Fibroblast of skin of left quadriceps (primary cell): ENCODE measurements around the gene TIGD3.

Source experiments
- DNase-seq, 2 experiments: peaks; one replicate each; pipeline ENCODE4 v3.0.0-alpha.2; 2013; ENCODE audit warnings: low read depth in 2 of 2

Gene TIGD3

DNA sequence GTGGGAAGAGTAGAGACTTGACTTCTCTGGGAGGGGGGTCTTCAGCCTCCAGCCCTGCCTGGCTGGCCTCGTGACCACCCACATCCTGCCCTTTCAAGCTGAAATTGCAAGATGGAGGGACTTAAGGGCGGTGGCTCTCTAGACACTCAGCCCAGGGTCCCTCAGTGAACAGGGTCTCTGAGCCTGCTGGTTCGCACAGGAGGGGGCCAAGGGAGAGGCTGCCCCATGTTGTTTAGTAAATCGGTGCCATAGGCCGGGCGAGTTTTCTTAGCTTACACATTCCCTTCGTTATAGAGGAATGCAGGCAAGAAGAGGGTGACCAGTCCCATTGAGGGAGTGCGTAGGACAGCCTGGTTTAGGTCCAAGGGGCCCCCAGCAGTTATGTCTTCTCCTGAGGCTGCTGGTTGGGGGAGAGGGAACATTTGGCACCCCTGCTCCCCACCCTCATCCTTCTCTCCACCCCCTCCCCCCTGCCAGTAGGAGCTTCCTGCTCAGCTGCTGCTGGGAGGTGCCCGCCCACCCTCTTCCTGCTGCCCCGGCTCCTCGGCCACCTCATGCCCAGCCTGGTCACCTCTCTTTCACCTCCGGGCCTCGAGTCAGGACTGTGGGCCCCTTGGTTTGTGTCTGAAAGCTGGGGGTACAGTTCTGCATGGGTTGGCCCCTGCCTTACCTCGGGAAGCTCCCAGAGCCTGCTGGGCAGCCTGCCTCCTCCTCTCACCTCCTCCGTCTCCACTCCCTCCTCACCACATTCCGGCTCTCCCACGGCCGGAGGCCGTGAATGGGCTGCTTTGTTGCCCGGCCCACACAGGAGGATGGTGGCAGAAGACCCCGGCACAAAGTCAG, 35.8 kb downstream of the TIGD3 start:
- DNase-seq = no peak

DNA sequence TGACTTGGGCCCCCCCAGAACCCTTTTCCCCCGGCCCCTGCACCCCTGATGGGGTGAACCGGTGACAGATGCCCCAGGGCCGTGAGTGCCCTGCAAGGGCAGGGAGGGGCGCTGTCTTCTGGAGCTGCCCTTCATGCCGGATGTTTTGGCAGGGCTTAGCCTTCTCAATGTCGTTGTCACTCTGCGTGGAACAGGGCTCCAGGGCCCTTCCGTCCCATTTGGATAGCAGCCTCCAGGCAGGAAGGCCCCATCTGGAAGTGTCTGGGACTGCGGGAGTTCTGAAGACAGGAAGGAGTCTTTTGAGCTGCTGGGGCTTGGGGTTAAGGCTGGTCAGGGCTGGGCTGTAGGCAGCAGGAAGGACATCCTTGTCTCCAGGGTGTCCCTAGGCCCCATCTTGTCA, 36.4 kb downstream of the TIGD3 start:
- DNase-seq = no peak

GRCh38 chr11:65392186-65392829, 37.8 kb downstream of the TIGD3 start:
- no peak for DNase-seq

DNA sequence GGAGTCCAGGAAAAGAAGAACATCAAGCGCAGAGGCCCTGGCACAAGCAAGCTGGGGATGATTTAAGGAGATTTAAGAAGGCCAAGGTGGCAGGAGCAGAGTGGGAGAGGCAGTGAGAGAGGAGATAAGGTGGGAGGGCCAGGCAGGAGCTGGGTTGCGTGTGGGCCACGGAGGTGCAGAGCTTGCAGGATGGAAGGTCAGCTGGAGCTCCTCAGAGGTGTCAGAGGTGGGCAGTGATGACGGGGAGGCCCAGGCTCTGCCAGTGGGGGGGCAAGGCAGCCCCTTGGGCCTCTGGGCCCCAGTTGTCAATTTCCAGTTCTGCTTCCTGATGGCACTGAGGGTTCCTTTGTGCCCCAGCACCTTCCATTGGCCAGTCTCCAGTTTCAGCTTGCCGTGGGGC, 38.3 kb downstream of the TIGD3 start:
- no peak for DNase-seq

DNA sequence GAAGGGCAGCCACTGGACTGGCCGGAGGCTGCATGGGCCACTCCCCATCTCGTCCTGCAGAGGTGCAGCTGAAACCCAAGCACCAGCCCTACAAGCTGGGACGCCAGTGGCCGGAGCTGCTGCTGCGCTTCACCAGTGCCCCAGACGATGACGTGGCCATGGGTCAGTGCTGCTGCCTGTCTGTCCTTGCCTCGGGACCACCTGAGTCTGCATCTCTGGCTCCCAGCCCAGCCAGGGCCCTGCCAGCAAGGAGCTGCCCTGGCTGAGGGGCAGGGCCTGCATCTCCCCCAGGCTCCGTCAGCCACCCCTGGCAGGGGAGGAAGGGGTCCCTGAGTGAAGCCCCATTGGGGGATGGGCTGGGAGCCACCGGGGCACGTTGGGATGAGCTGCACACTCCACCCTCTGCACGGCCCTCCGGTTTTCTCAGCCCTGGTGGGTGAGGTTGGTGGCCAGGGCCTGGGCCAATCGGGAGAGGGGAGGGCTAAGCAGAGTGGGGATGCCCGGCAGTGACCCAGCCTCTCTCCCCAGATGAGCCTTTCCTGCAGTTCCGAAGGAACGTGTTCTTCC, 39.0 kb downstream of the TIGD3 start:
- DNase-seq = no peak

DNA sequence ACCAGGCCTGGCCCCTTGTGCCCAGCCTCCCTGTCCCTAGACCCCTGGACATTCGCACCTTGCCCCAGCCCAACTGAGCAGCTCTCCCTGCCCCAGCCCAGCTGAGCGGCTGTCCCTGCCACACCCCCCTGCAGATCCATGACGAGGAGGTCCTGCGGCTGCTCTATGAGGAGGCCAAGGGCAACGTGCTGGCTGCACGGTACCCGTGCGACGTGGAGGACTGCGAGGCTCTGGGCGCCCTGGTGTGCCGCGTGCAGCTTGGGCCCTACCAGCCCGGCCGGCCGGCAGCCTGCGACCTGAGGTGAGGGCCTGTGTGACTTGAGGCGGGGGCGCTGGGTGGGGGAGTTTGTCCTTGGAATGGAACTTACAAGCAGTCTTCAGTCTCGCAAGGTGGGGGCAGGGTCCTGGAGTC, 39.6 kb downstream of the TIGD3 start:
- DNase-seq = no peak

DNA sequence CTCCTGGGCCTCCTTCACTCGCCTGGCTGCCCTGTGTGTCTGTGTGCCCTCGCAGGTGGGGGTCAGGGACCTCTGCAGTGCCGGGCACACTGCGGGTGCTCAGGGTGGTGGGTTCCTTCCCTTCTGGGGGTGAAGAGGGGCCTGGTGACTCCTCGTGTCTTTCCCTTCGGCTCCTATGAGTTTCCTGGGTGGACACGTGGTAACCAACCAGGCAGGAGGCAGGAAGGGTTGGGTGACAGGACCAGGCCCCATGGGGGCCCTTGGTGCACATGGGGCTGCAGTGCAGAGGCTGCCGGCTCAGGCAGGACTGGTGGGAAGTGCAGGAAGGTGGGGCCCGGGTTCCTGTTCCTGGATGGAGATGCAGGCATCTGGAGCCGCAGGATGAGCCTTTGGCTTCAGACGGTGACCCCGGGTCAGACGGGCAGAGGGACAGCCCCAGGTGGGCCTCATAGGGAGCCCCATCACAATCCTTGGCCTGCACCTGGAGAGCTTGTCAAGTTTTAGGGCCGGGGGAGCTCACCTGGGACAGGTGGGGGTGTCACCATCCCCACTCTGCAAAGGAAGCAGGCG, 41.5 kb downstream of the TIGD3 start:
- DNase-seq = no peak

GRCh38 chr11:65396769-65397745, 42.5 kb downstream of the TIGD3 start:
- no peak for DNase-seq

DNA sequence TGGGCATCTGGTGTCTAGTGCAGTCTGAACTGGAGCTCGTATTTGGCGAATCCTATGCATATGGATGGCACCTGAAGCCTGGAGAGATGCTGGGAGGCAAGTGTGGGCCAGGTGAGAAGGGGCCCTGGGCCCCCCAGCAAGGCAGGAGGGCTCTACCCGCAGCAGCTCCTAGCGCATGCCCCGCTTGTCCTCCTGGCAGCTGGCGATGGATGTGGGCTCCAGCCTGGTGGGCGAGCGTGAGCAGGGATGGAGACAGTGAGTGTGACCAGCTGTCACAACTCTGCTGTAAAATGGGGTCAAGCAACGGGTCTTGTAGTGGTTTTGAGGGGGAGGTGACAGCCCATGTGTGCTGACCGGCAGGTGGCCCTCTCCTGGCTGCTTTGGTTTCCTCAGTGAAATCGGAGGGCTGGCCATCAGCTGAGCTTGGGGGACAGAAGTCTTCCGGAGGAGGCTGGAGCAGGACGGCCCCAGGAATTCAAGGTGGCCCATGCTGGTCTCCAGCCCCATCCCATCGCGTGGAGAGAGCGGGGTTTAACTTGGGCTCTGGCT, 43.9 kb downstream of the TIGD3 start:
- DNase-seq = no peak

DNA sequence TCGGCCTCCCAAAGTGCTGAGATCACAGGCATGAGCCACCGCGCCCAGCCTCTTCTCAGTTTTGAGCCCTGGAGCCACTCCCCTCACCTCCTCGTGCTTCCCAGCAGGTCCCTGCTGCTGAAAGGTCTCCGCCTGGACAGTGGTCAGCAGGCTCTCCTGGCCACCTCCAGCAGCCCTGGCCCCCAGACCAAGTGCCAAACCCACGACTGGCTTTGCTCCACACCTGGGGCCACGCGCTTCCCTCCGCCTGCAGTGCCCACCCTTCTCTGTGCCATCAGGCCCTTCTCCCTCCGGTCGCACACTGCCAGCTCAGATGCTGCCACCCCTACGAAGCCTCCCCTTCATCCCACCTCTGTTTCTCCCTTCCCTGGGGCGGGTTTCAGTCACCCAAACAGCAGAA, 44.7 kb downstream of the TIGD3 start:
- DNase-seq = no peak

DNA sequence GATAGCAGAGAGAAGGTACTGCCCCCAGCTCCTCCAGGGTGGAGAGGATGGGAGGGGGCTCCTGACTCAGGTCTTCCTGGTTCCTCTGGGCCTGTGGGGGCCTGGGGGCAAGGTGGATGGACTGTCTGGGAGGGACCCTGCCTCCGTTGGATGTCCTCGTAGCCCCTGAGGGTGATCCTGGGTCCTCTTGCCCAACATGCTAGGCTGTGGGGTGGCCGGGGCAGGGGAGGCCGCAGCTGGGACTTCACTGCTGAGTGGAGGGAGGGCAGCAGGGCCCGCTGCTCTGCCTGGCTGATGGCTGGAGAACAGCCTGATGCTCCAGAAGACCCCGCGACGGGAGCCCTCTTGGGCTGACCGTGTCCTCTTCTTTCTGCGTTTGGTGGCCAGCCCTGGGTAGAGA, 45.3 kb downstream of the TIGD3 start:
- no peak for DNase-seq

DNA sequence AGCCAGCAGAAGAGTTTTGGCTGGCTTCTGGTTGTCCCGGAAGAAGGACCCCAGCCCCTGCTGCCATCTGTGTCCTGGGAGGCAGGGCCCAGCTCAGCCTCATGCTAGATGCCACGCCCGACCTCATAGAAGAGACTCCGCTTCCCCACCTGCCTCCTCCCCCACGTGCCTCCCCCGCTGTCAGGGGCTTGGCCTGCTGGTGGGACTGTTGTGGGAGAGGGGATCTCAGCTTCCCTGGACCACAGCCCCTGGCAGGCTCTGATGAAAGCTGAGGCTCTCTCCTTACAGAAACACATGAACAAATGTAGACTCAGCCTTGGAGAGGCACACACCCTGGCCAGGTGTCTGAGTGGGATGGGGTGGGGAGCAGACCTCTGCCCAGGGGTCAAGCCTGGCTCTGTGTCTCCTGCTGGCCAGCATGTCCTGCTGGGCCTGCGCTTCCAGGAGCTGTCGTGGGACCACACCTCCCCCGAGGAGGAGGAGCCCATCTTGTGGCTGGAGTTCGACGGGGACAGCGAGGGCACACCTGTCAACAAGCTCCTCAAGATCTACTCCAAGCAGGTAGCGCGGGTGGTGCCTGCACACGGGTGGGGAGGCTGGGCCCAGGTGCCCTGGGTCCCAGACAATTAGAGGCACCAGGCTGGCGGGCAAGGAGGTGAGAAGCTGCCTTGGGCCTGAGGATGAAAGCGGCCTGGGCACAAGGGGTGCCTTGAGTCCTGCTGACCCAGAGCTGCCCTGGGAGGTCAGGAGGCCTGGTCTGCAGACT, 45.9 kb downstream of the TIGD3 start:
- no peak for DNase-seq

DNA sequence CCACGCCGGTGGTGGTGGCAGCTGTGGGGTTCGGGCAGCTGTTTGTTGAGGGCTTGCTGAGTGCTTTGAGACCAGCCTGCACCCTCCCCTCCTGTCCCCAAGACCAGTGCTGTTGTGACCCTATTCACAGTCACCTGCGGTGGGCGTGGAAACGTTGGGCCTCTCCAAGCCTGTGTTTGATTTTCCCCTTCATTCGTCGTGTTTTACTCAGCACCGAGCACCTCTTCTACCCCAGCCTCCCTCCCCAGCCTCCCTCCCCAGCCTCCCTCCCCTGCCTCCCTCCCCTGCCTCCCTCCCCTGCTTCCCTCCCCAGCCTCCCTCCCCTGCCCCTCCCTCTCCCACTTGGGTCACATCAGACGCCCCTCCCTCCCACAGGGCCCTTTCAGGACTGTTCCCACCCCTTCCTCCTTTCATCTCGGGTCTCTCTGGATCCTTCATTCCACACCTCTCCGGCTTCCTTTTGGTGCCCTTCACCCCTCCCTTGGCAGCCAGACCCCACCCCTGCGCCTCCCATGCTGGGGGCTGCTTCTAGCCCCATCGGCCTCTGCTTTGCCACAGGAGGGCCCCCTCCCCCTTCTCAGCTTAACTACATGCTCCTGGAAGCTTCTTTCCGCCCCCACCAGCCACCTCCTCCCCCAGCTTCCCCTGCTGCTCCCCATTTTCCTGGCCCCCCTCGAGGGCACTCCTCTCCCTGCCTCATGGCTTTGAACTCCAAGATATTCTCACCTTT, 46.7 kb downstream of the TIGD3 start:
- DNase-seq = no peak

DNA sequence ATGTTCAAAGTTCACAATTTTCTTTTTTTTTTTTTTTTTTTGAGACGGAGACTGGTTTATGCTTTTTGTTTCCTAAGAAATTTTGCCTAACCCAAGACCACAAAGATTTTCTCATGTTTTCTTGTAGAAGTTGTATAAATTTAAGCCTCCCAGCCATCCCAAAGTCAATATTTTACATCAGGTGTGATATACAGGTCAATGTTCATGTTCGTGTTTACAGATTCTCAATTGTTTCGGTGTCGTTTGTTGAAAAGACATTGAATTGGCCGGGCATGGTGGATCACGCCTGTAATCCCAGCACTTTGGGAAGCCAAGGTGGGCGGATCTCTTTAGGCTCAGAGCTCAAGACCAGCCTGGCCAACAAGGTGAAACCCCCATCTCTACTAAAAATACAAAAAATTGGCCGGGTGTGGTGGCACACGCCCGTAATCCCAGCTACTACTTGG, 47.3 kb downstream of the TIGD3 start:
- no peak for DNase-seq

- no peak for DNase-seq
Observed at GRCh38 chr11:65402790-65403189, 48.2 kb downstream of the TIGD3 start.

DNA sequence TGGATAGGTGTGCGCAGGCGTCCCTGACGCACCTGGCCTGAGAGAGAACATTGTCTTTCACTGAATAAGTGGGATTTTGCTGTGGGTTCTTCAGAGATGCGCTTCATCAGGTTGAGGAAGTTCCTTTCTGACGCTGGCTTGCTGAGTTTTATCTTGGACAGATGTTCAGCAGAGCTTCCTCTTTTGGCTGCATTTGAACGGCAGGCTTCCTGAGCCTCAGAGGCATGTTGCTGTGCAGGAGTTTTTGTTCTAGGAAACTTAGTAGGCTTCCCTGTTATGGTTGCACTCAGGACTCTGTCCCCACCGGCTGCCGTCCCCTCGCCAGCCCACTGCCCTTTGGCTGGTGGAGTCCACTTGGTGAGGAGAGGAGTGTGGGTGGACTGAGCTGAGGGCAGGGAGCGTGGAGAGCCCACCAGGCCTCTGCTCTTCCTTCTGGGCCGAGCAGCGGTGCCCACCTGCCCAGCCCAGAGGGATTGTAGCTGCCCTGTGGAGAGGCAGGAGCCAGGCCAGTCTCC, 49.1 kb downstream of the TIGD3 start:
- DNase-seq = no peak

DNA sequence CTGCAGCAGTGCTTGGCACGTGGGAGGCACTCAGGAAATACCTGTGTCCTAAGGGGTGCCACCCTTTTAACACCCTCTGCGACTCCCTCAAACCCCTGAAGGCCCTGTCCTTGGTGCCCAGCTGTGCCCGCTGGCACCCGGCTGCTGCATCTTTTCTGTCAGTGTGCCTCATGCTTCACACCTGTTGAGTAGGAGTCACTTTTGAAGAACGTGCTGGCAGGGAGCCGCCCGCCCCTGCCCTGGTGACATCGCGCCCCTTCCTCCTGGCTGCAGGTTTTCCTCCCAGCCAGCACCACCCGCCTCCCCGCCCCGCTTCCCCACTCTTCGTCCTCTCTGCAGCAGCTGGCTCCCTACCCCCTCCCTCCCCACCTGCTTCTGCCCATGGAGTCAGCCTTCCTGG, 49.7 kb downstream of the TIGD3 start:
- no peak for DNase-seq

GRCh38 chr11:65404638-65405339, 50.2 kb downstream of the TIGD3 start:
- DNase-seq = no peak
